ES-I3 (cell line): ENCODE results near the gene KIF13A.
"Not testable (repeated sequence)": the region's sequence is repeated elsewhere in the genome, so short reads cannot be mapped to it uniquely, and the experiment has no call there.

Experiments
- H3K36me3 ChIP-seq: 2 replicates; pipeline ENCODE4 v1.6.1; 2013; ENCODE audit warnings: mild to moderate bottlenecking, low read length, control low read depth, moderate library complexity; ENCODE audit not compliant: insufficient read depth
- H3K4me1 ChIP-seq: 2 replicates; pipeline ENCODE4 v1.6.1; 2013; ENCODE audit warnings: mild to moderate bottlenecking, control low read depth, low read length; ENCODE audit not compliant: insufficient read depth
- H3K9ac ChIP-seq: 2 replicates; pipeline ENCODE4 v1.6.1; 2013; ENCODE audit warnings: low read depth, mild to moderate bottlenecking, low read length, moderate library complexity
- H3K9me3 ChIP-seq: 2 replicates; pipeline ENCODE4 v1.6.1; 2013; ENCODE audit warnings: mild to moderate bottlenecking, low read length, moderate library complexity; ENCODE audit not compliant: control insufficient read depth, insufficient read depth

The KIF13A gene

DNA sequence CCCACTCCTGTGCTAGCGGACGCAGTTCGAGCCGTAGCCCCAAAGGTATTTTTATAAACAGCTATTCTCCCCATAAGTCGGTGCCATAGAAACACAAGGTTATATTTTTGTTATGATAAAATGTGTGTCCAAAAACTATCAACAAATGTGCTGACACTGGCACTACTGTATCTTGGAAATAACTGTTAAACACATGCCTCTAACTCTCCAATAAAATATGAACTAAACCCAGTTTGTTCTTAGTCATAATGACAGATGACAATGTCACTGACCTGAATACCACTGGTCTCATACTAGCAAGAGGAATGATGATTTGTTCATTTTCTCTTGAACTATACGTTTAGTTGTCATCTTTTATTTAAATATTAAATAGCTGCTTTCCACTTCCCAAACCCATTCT is 229.3 kb downstream of the KIF13A start:
- Histone ChIP-seq H3K4me1 (no peaks in the 10 kb centered on the region), H3K9ac (no peak overlapping the region), H3K36me3 (0 out of 2 replicates have a peak, but pooled peaks cover under 1% of the 10 kb centered on the region), H3K9me3 (no peaks in the 10 kb centered on the region)

DNA sequence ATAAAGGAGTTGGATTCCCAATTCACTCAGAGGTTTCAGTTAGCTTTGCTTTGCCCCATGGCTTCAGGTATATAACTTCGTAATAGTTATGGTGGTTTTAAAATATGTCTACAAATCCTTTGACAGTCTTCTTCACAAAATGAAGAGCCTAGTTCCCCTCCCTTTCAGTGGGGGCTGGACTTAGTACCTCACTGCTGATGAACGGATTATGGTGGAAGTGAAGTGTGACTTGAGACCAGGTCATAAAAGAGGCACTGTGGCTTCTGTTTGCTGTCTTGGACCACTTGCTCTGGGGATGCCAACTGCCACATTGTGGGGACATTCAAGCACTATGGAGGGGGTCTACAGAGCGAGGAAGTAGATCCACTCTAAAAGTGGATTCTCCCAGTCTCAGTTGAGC is 233.2 kb downstream of the KIF13A start:
- H3K4me1 ChIP-seq, result no peaks in the 10 kb centered on the region
- no peaks in the 10 kb centered on the region for H3K36me3 ChIP-seq
- no peaks in the 10 kb centered on the region for H3K9me3 ChIP-seq
- H3K9ac ChIP-seq, result no peak overlapping the region

DNA sequence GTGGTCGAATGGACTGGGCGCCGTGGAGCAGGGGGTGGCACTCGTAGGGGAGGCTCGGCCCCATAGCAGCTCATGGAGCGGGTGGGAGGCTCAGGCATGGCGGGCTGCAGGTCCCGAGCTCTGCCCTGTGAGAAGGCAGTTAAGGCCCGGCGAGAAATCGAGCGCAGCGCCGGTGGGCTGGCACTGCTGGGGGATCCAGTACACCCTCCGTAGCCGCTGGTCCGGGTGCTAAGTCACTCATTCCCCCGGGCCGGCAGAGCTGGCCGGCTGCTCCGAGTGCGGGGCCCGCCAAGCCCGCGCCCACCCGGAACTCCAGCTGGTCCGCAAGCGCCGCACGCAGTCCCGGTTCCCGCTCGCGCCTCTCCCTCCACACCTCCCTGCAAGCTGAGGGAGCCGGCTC is 242.1 kb downstream of the KIF13A start:
- H3K36me3 ChIP-seq, H3K9ac ChIP-seq, H3K9me3 ChIP-seq, H3K4me1 ChIP-seq: not testable (repeated sequence)

DNA sequence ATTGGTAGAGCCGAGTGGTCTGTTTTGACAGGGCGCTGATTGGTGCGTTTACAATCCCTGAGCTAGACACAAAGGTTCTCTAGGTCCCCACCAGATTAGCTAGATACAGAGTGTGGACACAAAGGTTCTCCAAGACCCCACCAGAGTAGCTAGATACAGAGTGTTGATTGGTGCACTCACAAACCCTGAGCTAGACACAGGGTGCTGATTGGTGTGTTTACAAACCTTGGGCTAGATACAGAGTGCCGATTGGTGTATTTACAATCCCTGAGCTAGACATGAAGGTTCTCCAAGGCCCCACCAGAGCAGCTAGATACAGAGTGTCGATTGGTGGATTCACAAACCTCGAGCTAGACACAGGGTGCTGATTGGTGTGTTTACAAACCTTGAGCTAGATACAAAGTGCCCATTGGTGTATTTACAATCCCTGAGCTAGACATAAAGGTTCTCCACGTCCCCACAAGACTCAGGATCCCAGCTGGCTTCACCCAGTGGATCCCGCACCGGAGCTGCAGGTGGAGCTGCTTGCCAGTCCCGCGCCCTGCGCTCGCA is 242.6 kb downstream of the KIF13A start:
- H3K36me3 ChIP-seq, H3K9me3 ChIP-seq, H3K9ac ChIP-seq: not testable (repeated sequence)

DNA sequence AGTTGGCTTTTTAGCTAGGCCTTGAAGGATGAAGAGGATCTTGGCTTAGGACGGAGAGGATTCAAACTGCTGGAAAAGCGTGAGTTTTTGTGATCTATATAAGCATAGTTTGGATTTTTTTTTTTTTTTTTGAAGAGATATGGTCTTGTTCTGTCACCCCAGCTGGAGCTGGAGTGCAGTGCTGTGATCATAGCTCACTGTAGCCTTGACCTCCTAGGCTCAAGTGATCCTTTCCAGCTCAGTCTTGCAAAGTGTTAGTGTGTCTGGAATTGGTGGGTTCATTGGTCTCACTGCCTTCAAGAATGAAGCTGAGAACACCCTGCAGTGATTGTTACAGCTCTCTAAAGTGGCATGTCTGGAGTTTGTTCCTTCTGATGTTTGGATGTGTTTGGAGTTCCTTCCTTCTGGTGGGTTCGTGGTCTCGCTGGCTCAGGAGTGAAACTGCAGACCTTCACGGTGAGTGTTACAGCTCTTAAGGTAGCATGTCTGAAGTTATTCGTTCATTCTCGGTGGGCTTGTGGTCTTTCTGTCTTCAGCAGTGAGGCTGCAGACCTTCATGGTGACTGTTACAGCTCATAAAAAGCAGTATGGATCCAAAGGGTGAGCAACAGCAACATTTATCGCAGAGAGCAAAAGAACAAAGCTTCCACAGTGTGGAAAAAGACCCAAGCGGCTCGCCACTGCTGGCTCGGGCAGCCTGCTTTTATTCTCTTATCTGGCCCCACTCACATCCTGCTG is 243.2 kb downstream of the KIF13A start:
- peaks cover 4% of the 10 kb centered on the region; the same call in 1 of the 2 replicates for H3K4me1 ChIP-seq
- no peaks in the 10 kb centered on the region for H3K36me3 ChIP-seq
- no peaks in the 10 kb centered on the region for H3K9me3 ChIP-seq
- no peak overlapping the region for H3K9ac ChIP-seq

More for the DNA sequence above, 242.6 kb downstream of the KIF13A start:
- H3K4me1 ChIP-seq, result not testable (repeated sequence)

DNA sequence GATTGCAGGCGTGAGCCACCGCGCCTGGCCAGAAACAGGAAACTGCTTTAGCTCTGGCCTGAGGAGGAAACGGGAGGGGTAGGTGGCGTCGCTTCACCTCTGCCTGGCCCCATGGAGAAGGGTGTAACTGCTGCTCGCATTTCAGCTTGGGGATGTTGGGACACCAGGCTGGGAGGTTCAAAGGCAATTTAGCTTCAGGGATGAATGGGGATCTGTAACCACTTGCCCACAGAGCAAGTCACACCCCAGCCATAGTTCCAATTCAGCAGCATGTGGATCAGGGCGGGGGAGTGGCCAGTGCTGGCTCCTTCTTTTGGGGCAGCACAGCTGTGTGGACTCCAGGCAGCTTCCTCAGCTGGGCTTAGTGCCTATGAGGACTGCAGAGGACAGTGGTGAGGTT is 245.9 kb downstream of the KIF13A start:
- Histone ChIP-seq H3K9ac (no peak overlapping the region), H3K4me1 (peaks cover 4% of the 10 kb centered on the region; the same call in 1 of the 2 replicates), H3K9me3 (peaks cover 12% of the 10 kb centered on the region; the same call in 1 of the 2 replicates), H3K36me3 (no peaks in the 10 kb centered on the region)

DNA sequence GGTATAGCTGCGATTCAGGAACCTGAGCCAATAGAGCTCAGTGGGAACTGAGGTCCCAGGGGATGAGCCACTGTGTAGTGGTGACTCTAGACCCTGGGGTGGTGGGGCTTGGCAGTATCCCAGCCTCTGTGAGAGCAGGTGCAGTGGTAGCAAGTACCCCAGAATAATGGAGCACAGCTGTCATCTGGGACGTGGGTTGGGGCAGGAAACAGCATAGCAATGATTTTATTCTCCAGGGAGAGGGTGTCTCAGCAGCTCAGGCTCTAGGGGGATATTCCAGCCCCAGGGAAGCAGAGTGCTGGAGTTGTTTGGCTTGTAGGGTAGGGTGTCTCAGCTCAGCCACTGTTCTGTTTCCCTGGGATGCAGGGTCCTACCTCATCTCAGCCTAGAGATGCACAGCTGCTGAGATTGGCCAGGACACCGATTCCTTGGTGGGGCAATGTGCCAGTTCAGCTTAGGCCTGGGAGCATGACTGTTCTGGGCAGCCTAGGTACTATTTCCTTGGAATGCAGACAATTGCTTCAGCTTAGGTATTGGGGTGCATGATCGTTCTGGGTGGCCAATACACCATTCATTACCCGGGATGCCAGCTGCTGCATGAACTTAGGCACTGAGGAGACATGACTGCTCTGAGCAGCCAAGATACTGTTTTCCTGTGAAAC is 246.7 kb downstream of the KIF13A start:
- no peaks in the 10 kb centered on the region for H3K36me3 ChIP-seq
- H3K9ac ChIP-seq, result no peak overlapping the region
- H3K9me3 ChIP-seq, result peaks cover 12% of the 10 kb centered on the region; the same call in 1 of the 2 replicates
- peaks cover 4% of the 10 kb centered on the region; the same call in 1 of the 2 replicates for H3K4me1 ChIP-seq

DNA sequence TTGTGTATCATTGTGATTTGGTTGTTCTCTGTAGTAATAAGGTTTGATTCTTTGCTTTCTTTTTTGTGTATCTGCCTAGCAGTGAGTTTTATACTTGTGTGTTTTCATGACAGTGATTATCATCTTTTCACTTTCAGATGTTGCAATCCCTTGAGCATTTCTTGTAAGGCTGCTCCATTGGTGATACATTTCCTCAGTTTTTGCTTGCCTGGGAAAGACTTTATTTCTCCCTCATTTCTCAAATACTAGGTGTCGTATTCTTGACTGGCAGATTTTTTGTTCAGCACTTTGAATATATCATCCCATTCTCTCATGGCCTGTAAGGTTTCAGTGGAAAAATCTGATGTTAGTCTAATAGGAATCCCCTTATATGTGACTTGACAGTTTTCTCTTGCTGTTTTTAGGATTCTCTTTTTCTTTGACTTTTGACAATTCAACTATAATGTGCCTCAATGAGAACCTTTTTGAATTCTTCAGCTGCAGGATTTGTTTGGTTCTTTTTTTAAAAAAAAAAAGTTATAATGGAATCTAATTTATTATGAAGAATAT is 249.7 kb downstream of the KIF13A start:
- peaks cover 12% of the 10 kb centered on the region; the same call in 1 of the 2 replicates for H3K9me3 ChIP-seq
- no peak overlapping the region for H3K9ac ChIP-seq
- peaks cover 4% of the 10 kb centered on the region; the same call in 1 of the 2 replicates for H3K4me1 ChIP-seq
- H3K36me3 ChIP-seq, result no peaks in the 10 kb centered on the region

DNA sequence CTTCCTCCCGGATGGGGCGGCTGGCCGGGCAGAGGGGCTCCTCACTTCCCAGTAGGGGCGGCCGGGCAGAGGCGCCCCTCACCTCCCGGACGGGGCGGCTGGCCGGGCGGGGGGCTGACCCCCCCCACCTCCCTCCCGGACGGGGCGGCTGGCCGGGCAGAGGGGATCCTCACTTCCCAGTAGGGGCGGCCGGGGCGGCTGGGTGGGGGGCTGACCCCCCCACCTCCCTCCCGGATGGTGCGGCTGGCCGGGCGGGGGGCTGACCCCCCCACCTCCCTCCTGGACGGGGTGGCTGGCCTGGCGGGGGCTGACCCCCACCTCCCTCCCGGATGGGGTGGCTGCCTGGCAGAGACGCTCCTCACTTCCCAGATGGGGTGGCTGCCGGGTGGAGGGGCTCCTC is 252.1 kb downstream of the KIF13A start:
- H3K36me3 ChIP-seq, H3K4me1 ChIP-seq, H3K9ac ChIP-seq: not testable (repeated sequence)
- peaks cover 12% of the 10 kb centered on the region; the same call in 1 of the 2 replicates for H3K9me3 ChIP-seq

DNA sequence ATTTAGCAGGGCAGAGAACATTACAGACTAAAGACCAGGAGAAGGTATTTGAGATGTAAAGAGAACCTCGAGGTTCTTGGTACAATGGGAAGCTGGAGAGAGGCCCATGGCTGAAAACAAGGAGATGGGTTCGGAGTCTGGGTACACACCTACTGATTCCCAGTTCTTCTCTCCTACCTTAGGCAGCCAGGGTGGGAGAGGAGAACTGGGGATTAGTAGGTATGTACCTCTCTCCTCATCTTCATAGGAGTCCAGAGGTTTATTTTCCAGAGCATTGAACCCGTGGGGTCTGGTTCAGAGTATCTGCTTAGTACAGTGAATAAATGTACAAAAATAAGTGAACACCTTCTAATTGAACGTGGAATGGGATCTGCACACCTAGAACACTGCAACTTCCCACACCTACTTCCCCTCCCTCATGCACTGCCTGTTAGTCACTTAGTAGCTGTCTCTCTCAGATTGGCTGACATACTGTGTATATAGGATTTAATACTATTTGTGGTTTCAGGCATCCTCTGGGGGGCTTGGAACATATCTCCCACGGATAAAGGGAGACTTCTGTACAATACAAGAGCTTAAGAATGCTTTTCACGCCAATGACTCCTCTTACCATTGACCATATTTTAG is 257.2 kb downstream of the KIF13A start:
- Histone ChIP-seq H3K36me3 (no peaks in the 10 kb centered on the region), H3K9ac (no peak overlapping the region), H3K4me1 (0 out of 2 replicates have a peak, but pooled peaks cover 1% of the 10 kb centered on the region), H3K9me3 (no peaks in the 10 kb centered on the region)

DNA sequence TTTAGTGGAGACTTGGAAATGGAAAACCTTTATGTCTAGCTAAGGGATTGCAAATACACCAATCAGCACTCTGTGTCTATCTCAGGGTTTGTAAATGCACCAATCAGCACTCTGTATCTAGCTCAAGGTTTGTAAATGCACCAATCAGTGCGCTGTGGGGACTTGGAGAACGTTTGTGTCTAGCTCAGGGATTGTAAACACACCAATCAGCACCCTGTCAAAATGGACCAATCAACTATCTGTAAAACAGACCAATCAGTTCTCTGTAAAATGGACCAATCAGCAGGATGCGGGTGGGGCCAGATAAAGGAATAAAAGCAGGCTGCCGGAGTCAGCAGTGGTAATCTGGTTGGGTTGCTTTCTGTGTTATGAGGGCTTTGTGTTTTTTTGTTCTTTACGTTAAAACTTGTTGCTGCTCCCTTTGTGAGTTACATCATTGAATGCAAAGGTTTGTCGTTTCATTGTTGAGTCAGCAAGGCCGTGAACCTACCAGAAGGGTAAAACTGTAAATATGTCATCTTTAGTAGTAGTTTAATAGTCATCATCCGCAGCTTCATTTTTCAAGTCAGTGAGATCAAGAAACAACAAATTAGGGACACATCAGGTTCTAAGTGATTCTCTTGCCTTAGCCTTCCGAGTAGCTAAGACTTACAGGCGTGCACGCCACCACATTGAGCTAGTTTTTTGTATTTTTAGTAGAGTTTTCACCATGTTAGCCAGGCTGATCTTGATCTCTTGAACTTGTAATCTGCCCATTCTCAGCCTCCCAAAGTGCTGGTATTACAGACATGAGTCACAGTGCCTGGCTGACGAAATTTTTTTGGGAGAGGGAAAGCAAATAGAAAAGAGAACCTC is 258.0 kb downstream of the KIF13A start:
- peaks cover 9% of the 10 kb centered on the region; the same call in 1 of the 2 replicates for H3K4me1 ChIP-seq
- no peaks in the 10 kb centered on the region for H3K9me3 ChIP-seq
- H3K9ac ChIP-seq, result no peak overlapping the region
- no peaks in the 10 kb centered on the region for H3K36me3 ChIP-seq

DNA sequence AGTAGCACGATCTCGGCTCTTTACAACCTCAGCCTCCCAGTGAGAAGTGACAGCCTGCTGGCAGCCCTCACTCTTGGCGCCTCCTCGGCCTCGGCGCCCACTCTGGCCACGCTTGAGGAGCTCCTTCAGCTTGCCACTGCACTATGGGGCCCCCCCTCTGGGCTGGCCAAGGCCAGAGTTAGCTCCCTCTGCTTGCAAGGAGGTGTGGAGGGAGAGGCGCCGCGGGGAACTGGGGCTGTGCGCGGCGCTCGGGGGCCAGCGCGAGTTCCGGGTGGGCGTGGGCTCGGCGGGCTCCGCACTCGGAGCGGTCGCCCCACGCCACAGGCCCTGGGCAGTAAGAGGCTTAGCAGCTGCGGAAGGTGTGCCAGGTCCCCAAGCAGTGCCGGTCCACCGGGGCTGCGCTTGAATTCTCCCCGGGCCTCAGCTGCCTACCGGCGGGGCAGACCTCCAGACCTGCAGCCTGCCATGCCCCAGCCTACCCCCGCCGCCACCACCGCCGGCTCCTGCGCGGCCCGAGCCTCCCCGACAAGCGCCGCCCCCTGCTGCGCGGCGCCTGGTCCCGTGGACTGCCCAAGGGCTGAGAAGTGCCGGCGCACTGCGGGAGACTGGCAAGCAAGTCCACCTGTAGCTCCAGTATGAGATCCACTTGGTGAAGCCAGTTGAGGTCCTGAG is 258.7 kb downstream of the KIF13A start:
- no peaks in the 10 kb centered on the region for H3K9me3 ChIP-seq
- H3K4me1 ChIP-seq, result peaks cover 13% of the 10 kb centered on the region; the same call in 1 of the 2 replicates
- no peaks in the 10 kb centered on the region for H3K36me3 ChIP-seq
- no peak overlapping the region for H3K9ac ChIP-seq

DNA sequence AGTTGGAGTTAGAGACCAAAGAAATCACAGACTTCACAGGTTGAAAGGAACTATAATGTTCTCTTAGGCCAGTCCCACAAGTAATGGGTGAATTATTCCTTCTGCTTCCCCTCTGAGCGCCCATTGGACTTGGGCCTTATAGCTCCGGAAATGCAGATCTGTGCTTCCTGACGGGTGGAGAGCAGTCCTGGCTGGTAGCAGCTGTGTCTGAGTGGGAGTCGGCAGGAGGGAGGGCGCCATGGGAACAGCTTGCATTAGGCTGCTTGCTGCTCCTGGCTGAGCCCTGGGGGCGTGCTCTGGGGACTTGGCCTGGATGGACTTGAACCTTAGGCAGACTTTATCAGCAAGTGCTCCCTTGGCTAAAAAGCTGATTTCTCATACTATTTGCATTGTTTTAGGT is 262.4 kb downstream of the KIF13A start:
- Histone ChIP-seq H3K4me1 (peaks cover 13% of the 10 kb centered on the region; the same call in 1 of the 2 replicates), H3K9me3 (no peaks in the 10 kb centered on the region), H3K9ac (no peak overlapping the region)

More for the DNA sequence above, 262.4 kb downstream of the KIF13A start:
- no peaks in the 10 kb centered on the region for H3K36me3 ChIP-seq
